ENCODE measurements around the gene EXOC6B. TPM values are rescaled to one million over a fixed set of nuclear protein-coding genes. Genes with fewer than 3 reads are reported as not detected.

Gene EXOC6B
- total RNA-seq, 1 donor from 2014 or later, result 33.0 TPM

- H3K4me1 ChIP-seq, result no peaks in the 10 kb centered on the region
- no peak for TF ChIP-seq CTCF (IDR thresholded peaks at IDR 0.05)
- intact Hi-C loops (cut with DNase I), result no loop called here
- H3K4me3 ChIP-seq, result no peak overlapping the region
- ATAC-seq, result no peak
- no peaks in the 10 kb centered on the region for H3K36me3 ChIP-seq
- H3K27ac ChIP-seq, result no peak overlapping the region
- no peaks in the 10 kb centered on the region for H3K27me3 ChIP-seq (ENCODE audit: low read depth)
- no peak for DNase-seq
- H3K9me3 ChIP-seq, result no peaks in the 10 kb centered on the region
Measured at GRCh38 chr2:72238311-72238710, 587.5 kb downstream of the EXOC6B start.

GRCh38 chr2:72237549-72237948, 588.3 kb downstream of the EXOC6B start:
- Histone ChIP-seq H3K9me3 (no peaks in the 10 kb centered on the region), H3K27ac (no peak overlapping the region), H3K27me3 (ENCODE audit: low read depth) (no peaks in the 10 kb centered on the region), H3K36me3 (no peaks in the 10 kb centered on the region), H3K4me3 (no peak overlapping the region), H3K4me1 (no peaks in the 10 kb centered on the region)
- intact Hi-C loops (cut with DNase I), result no loop called here
- DNase-seq, result no peak
- ATAC-seq, result no peak
- TF ChIP-seq CTCF (IDR thresholded peaks at IDR 0.05), result no peak

GRCh38 chr2:72236445-72237067, 589.3 kb downstream of the EXOC6B start:
- intact Hi-C loops (cut with DNase I), result no loop called here
- ATAC-seq (no peak), DNase-seq (no peak)
- no peak for TF ChIP-seq CTCF (IDR thresholded peaks at IDR 0.05)
- Histone ChIP-seq H3K27ac (no peak overlapping the region), H3K4me1 (no peaks in the 10 kb centered on the region), H3K4me3 (no peak overlapping the region), H3K27me3 (ENCODE audit: low read depth) (no peaks in the 10 kb centered on the region), H3K9me3 (no peaks in the 10 kb centered on the region), H3K36me3 (no peaks in the 10 kb centered on the region)

GRCh38 chr2:72235497-72236415, 590.1 kb downstream of the EXOC6B start:
- Histone ChIP-seq H3K4me3 (no peak overlapping the region), H3K4me1 (no peaks in the 10 kb centered on the region), H3K27ac (no peak overlapping the region), H3K36me3 (no peaks in the 10 kb centered on the region), H3K9me3 (no peaks in the 10 kb centered on the region), H3K27me3 (ENCODE audit: low read depth) (no peaks in the 10 kb centered on the region)
- ATAC-seq (no peak), DNase-seq (no peak)
- intact Hi-C loops (cut with DNase I), result no loop called here
- no peak for TF ChIP-seq CTCF (IDR thresholded peaks at IDR 0.05)

- ATAC-seq (peak in 1 of 2 donors; percentile 13), DNase-seq (no peak)
- no peak for TF ChIP-seq CTCF (IDR thresholded peaks at IDR 0.05)
- intact Hi-C loops (cut with DNase I), result no loop called here
- Histone ChIP-seq H3K27ac (no peak overlapping the region), H3K9me3 (no peaks in the 10 kb centered on the region), H3K27me3 (ENCODE audit: low read depth) (no peaks in the 10 kb centered on the region), H3K4me3 (no peak overlapping the region), H3K4me1 (no peaks in the 10 kb centered on the region), H3K36me3 (no peaks in the 10 kb centered on the region)
Measured at GRCh38 chr2:72233211-72233610, 592.6 kb downstream of the EXOC6B start.

Data from lower lobe of right lung (tissue), 2 donors.